SK-N-MC (cell line): ENCODE measurements around the gene PNKD.

ENCODE experiments used
- DNase-seq: peaks from one replicate; pipeline ENCODE4 v3.0.0-alpha.2; 2011; ENCODE audit warnings: low read depth, low spot score
- H3K27ac ChIP-seq: fragments of 200-600 bp; sonication (generic); 2 replicates; pipeline ENCODE4 v1.5.1; 2016; ENCODE audit warnings: mixed run types
- H3K36me3 ChIP-seq: fragments of 200-600 bp; sonication (generic); 2 replicates; pipeline ENCODE4 v1.6.1; 2017; ENCODE audit warnings: antibody characterized with exemption, low read length, mixed read lengths; ENCODE audit not compliant: insufficient read depth
- H3K4me3 ChIP-seq: fragments of 200-600 bp; sonication (generic); 2 replicates; pipeline ENCODE4 v1.5.1; 2016
- H3K9ac ChIP-seq: fragments of 200-600 bp; sonication (generic); 2 replicates; pipeline ENCODE4 v1.8.0; 2017; ENCODE audit warnings: mixed run types, mixed read lengths; ENCODE audit not compliant: insufficient read length
- H3K9me3 ChIP-seq: fragments of 200-600 bp; sonication (generic); 2 replicates; pipeline ENCODE4 v1.6.1; 2017; ENCODE audit warnings: low read depth, mild to moderate bottlenecking, antibody characterized with exemption, low read length, moderate library complexity, mixed read lengths
- EZH2 ChIP-seq: fragments of 200-600 bp; sonication (generic); IDR thresholded peaks from one replicate; pipeline ENCODE4 v1.6.1; 2017; ENCODE audit warnings: antibody characterized with exemption
- FOXP2 ChIP-seq: optimal IDR thresholded peaks from 2 replicates; pipeline ENCODE3; 2011; ENCODE audit warnings: mild to moderate bottlenecking, moderate library complexity; ENCODE audit not compliant: insufficient read depth; ENCODE audit errors: extremely low read length, control extremely low read depth
- POLR2AphosphoS5 ChIP-seq: IDR thresholded peaks from 2 replicates; pipeline ENCODE4 v1.6.1; 2012; ENCODE audit warnings: mild to moderate bottlenecking, low read depth, low read length, borderline replicate concordance

Gene PNKD

DNA sequence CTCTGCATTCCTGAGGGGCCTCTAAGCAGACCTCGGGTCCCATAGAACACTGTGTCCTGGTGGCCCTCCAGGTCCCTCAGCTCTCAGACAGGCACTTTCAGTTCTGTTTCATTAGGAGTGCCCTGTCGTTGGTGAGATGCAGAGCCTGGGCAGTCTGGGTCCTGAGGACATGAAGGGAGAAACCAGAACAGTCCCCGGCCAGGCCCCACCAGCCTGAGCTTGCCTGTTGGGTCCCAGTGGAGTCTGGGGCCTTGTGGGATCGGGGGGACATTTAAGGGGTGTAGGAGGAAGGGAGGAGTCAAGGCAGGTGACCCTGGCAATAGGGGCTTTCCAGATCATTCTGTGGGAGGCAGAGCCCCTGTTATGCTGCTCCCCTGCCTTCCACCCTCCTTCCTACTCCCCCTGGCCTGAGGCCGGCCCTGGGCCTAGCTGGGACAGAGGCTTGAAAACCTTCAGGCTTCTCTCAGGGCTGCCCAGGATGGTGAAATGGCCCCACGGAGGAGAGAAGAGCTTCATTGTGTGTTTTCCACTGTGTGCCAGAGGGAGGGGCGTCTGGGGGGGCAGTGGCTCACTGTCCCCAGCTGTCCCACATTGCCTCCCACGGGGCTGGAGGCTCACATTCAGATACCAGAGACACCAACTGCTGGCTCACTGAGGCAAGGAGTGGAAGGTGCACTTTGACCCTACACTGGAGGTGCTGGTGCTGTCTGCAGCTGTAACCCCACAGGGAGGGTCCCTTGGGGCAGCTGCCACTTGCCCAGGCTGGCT is 59.7 kb downstream of the PNKD start:
- Histone ChIP-seq H3K4me3 (no peak overlapping the region), H3K9ac (no peak overlapping the region), H3K36me3 (no peaks in the 10 kb centered on the region), H3K9me3 (no peaks in the 10 kb centered on the region), H3K27ac (no peak overlapping the region)
- no peak for DNase-seq
- TF ChIP-seq POLR2AphosphoS5 (no peak), FOXP2 (no peak), EZH2 (no peak)

GRCh38 chr2:218331745-218332144 is 61.4 kb downstream of the PNKD start:
- no peak overlapping the region for H3K4me3 ChIP-seq
- no peak overlapping the region for H3K9ac ChIP-seq

DNA sequence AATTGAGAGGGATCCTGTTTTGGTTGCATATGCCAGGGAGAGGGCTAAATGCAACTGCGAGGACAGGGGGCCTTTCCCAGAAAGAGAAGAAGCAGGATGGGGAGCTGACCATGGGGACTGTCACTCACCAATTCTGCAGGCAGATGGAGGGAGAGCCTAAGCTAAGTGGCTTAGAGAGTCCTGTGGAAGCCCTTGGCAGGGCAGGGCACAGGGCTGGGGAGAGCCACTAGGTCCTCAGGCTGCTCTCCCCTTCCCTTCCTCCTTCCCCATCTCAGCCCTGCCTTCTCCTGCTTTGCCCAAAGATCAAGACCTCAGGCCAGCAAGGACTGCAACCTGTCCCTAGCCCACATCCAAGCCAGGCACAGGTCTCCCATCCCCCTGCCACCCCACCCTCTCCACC is 62.0 kb downstream of the PNKD start:
- Histone ChIP-seq H3K27ac (no peak overlapping the region), H3K9me3 (no peaks in the 10 kb centered on the region), H3K36me3 (no peaks in the 10 kb centered on the region), H3K9ac (no peak overlapping the region), H3K4me3 (no peak overlapping the region)
- DNase-seq: no peak
- no peak for TF ChIP-seq FOXP2
- no peak for TF ChIP-seq EZH2
- TF ChIP-seq POLR2AphosphoS5: no peak

More at GRCh38 chr2:218331745-218332144, 61.4 kb downstream of the PNKD start:
- no peaks in the 10 kb centered on the region for H3K36me3 ChIP-seq
- no peaks in the 10 kb centered on the region for H3K9me3 ChIP-seq
- DNase-seq: no peak
- no peak overlapping the region for H3K27ac ChIP-seq
- TF ChIP-seq POLR2AphosphoS5 (no peak), FOXP2 (no peak), EZH2 (no peak)

GRCh38 chr2:218332920-218333645 is 62.8 kb downstream of the PNKD start:
- H3K27ac ChIP-seq: no peak overlapping the region
- DNase-seq: no peak
- no peak overlapping the region for H3K4me3 ChIP-seq
- no peaks in the 10 kb centered on the region for H3K36me3 ChIP-seq
- TF ChIP-seq POLR2AphosphoS5 (no peak), EZH2 (no peak), FOXP2 (no peak)
- no peak overlapping the region for H3K9ac ChIP-seq
- H3K9me3 ChIP-seq: no peaks in the 10 kb centered on the region

GRCh38 chr2:218334531-218334930 is 64.2 kb downstream of the PNKD start:
- no peak for TF ChIP-seq EZH2
- no peak for TF ChIP-seq FOXP2
- TF ChIP-seq POLR2AphosphoS5: no peak
- Histone ChIP-seq H3K27ac (no peak overlapping the region), H3K36me3 (no peaks in the 10 kb centered on the region), H3K9me3 (no peaks in the 10 kb centered on the region), H3K4me3 (no peak overlapping the region), H3K9ac (no peak overlapping the region)
- DNase-seq: no peak

- H3K9me3 ChIP-seq: no peaks in the 10 kb centered on the region
- H3K4me3 ChIP-seq: no peak overlapping the region
- H3K36me3 ChIP-seq: no peaks in the 10 kb centered on the region
- no peak for DNase-seq
- TF ChIP-seq EZH2: no peak
- no peak for TF ChIP-seq POLR2AphosphoS5
- TF ChIP-seq FOXP2: no peak
- H3K9ac ChIP-seq: no peak overlapping the region
- H3K27ac ChIP-seq: no peak overlapping the region
Measured at GRCh38 chr2:218340656-218341055, 70.3 kb downstream of the PNKD start.

GRCh38 chr2:218341381-218341780 is 71.1 kb downstream of the PNKD start:
- Histone ChIP-seq H3K27ac (no peak overlapping the region), H3K36me3 (no peaks in the 10 kb centered on the region)
- TF ChIP-seq FOXP2 (no peak), EZH2 (no peak), POLR2AphosphoS5 (no peak)

DNA sequence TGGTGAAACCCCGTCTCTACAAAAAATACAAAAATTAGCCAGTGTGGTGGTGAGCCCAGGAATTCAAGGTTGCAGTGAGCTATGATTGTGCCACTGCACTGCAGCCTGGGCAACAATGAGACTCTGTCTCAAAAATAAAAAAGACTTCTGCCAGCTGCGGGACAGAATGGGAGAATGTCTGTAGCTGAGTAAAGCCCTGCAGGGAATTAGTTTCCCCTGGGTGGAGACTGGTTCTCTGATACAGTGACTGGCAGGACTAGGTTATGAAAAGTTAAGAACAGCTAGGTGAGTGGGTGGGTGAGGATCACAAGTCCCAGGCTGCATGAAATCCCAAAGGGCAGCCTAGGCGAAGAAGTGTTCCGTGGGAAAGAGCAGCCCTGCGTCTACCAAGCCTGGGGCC is 72.5 kb downstream of the PNKD start:
- no peak for DNase-seq
- Histone ChIP-seq H3K9me3 (no peaks in the 10 kb centered on the region), H3K27ac (no peak overlapping the region), H3K4me3 (no peak overlapping the region), H3K9ac (no peak overlapping the region), H3K36me3 (no peaks in the 10 kb centered on the region)
- TF ChIP-seq FOXP2 (no peak), POLR2AphosphoS5 (no peak), EZH2 (no peak)

More at GRCh38 chr2:218341381-218341780, 71.1 kb downstream of the PNKD start:
- H3K9ac ChIP-seq: no peak overlapping the region
- no peak overlapping the region for H3K4me3 ChIP-seq
- no peaks in the 10 kb centered on the region for H3K9me3 ChIP-seq
- no peak for DNase-seq
